K562 (cell line): ENCODE results near the gene ADTRP. TPM values are rescaled to one million over a fixed set of nuclear protein-coding genes. Genes with fewer than 3 reads are reported as not detected.

Experiments used
- CBFA2T3 ChIP-seq: fragments of 450-650 bp; IDR thresholded peaks from 2 replicates; pipeline ENCODE4 v1.6.1; 2017
- EP300 ChIP-seq: IDR thresholded peaks from 2 replicates; pipeline ENCODE4 v1.6.1; 2012; ENCODE audit warnings: low read length, improper control_type of control experiment
- HDAC8 ChIP-seq: fragments of 450-650 bp; IDR thresholded peaks from 2 replicates; pipeline ENCODE4 v1.6.1; 2016; ENCODE audit warnings: mild to moderate bottlenecking, missing genetic modification characterization, moderate library complexity, missing compliant biosample characterization
- HSF4 ChIP-seq: fragments of 250-450 bp; sonication (Bioruptor Pico); IDR thresholded peaks from 2 replicates; pipeline ENCODE4 v2.1.2; 2022; ENCODE audit warnings: mild to moderate bottlenecking, moderate library complexity, borderline replicate concordance
- MEIS2 ChIP-seq: fragments of 450-650 bp; IDR thresholded peaks from 2 replicates; pipeline ENCODE4 v1.6.1; 2014; ENCODE audit warnings: mild to moderate bottlenecking; ENCODE audit not compliant: partially characterized antibody
- MTA2 ChIP-seq: fragments of 450-650 bp; IDR thresholded peaks from 2 replicates; pipeline ENCODE4 v1.6.1; 2016; ENCODE audit warnings: low read depth
- MYC ChIP-seq, 2 experiments: fragments of 250-450 bp in 1 of 2; sonication (Bioruptor Pico) in 1 of 2; IDR thresholded peaks; 2 replicates each; pipeline versions ENCODE4 v1.5.1 to v1.6.1; 2012 to 2021; ENCODE audit warnings: low read depth in 2 of 2, borderline replicate concordance in 1 of 2, improper control_type of control experiment in 1 of 2, low read length in 1 of 2, mild to moderate bottlenecking in 1 of 2, moderate library complexity in 1 of 2
- NFRKB ChIP-seq: fragments of 450-650 bp; IDR thresholded peaks from 2 replicates; pipeline ENCODE4 v1.6.1; 2016; ENCODE audit warnings: low read depth
- PCBP2 ChIP-seq: fragments of 200-400 bp; formaldehyde crosslinking; IDR thresholded peaks from 2 replicates; pipeline ENCODE4 v1.6.1; 2018; ENCODE audit warnings: low read length, low read depth, mild to moderate bottlenecking, moderate library complexity; ENCODE audit not compliant: poor library complexity, severe bottlenecking
- PTBP1 ChIP-seq: fragments of 200-400 bp; formaldehyde crosslinking; IDR thresholded peaks from 2 replicates; pipeline ENCODE4 v1.6.1; 2017; ENCODE audit warnings: low read depth, low read length
- SMAD2 ChIP-seq: fragments of 150-350 bp; IDR thresholded peaks from 2 replicates; pipeline ENCODE4 v1.6.1; 2014; ENCODE audit warnings: low read depth, mild to moderate bottlenecking, low read length
- SOX6 ChIP-seq: fragments of 450-650 bp; IDR thresholded peaks from 2 replicates; pipeline ENCODE4 v1.6.1; 2014; ENCODE audit warnings: mild to moderate bottlenecking
- TAL1 ChIP-seq: fragments of 450-650 bp; IDR thresholded peaks from 2 replicates; pipeline ENCODE4 v1.6.1; 2016; ENCODE audit warnings: mild to moderate bottlenecking
- TARDBP ChIP-seq: fragments of 450-650 bp; IDR thresholded peaks from 2 replicates; pipeline ENCODE4 v1.6.1; 2016
- TEAD4 ChIP-seq, 2 experiments: sonication (generic) in 1 of 2; formaldehyde crosslinking in 1 of 2; IDR thresholded peaks; 2 replicates each; pipeline versions ENCODE4 v1.6.1 to v1.8.0; 2012 to 2022; ENCODE audit warnings: borderline replicate concordance in 1 of 2, inconsistent platforms in 1 of 2, low read length in 1 of 2, mild to moderate bottlenecking in 1 of 2, missing genetic modification reagents in 1 of 2
- ZBED1 ChIP-seq: IDR thresholded peaks from 2 replicates; pipeline ENCODE4 v1.6.1; 2014
- ZNF324 ChIP-seq: fragments of 250-450 bp; sonication (Bioruptor Pico); IDR thresholded peaks from 2 replicates; pipeline ENCODE4 v1.4.0; 2020; ENCODE audit warnings: mild to moderate bottlenecking
- ZNF431 ChIP-seq: sonication (generic); formaldehyde crosslinking; IDR thresholded peaks from 2 replicates; pipeline ENCODE4 v1.8.0; 2022; ENCODE audit warnings: mild to moderate bottlenecking, missing genetic modification reagents
- polyA plus RNA-seq, 8 experiments: library from polyadenylated mRNA; depleted of rRNA in 4 of 8; stranded (reverse) in 5 of 8; unstranded in 3 of 8; fragments of >200 nt; fragmentation: Nextera tagmentation in 2 of 8; fragmentation: Illumina TruSeq in 1 of 8; extraction: Ambion mirVana in 2 of 8; extraction: Trizol in 1 of 8; gene quantifications; 2 replicates each; pipeline versions ENCODE4 v1.2.1 to v1.2.3, GENCODE V29; 2011 to 2014; ENCODE audit warnings: inconsistent platforms in 1 of 8, missing spikeins in 1 of 8
- total RNA-seq, 7 experiments: library from RNA; depleted of rRNA in 6 of 7; stranded (reverse); fragments of >200 nt in 6 of 7; fragmentation: Illumina TruSeq in 2 of 7; extraction: Trizol in 2 of 7; gene quantifications; 2 replicates each; pipeline versions ENCODE4 v1.2.1 to v1.2.3, GENCODE V29; 2011 to 2021; ENCODE audit warnings: low replicate concordance in 1 of 7
- TF ChIP-seq, protein P1 (sequence below), 2 experiments: IDR thresholded peaks in 1 of 2; conservative IDR thresholded peaks in 1 of 2; 2 replicates each; pipeline ENCODE4 v1.6.1; 2016; ENCODE audit warnings: low read depth in 2 of 2, mild to moderate bottlenecking in 1 of 2, missing compliant biosample characterization in 1 of 2, missing genetic modification characterization in 1 of 2, moderate library complexity in 1 of 2
- TF ChIP-seq, protein P2 (sequence below): fragments of 250-450 bp; sonication (Bioruptor Pico); IDR thresholded peaks from 2 replicates; pipeline ENCODE4 v1.4.0; 2020; ENCODE audit warnings: mild to moderate bottlenecking, moderate library complexity
- TF ChIP-seq, protein P3 (sequence below): fragments of 250-450 bp; sonication (Bioruptor Pico); IDR thresholded peaks from 2 replicates; pipeline ENCODE4 v1.4.0; 2020
- TF ChIP-seq, protein P4 (sequence below): fragments of 450-650 bp; formaldehyde crosslinking; IDR thresholded peaks from 2 replicates; pipeline ENCODE4 v1.4.0; 2022; ENCODE audit warnings: missing genetic modification characterization

ADTRP gene
- total and polyA plus RNA-seq, 9 of the 15 experiments (the other 6 are each of a cell fraction or from before 2014, with no cell fraction given): 7.4 to 24.0 (median 13.6) TPM

DNA sequence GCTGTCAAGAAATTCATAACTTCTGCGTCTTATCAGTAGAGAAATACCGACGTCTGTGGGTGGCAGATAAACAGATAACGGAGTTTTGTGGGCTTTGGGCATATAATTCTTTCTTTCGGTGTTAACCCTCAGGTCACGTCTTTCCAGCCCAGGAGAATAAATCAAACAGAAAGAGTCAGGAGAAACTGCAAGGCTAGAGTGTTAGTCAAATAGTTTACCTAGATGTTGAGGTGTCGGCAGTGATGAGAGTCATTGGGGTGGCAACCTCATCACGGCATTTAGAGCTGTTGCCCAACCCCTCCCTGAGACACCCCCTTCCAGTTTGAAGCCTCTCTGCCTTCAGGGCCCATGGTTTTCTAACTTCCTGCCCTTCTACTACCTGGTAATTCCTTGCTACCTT is 49.5 kb downstream of the ADTRP start (continued):
- TF ChIP-seq, protein P1, sequence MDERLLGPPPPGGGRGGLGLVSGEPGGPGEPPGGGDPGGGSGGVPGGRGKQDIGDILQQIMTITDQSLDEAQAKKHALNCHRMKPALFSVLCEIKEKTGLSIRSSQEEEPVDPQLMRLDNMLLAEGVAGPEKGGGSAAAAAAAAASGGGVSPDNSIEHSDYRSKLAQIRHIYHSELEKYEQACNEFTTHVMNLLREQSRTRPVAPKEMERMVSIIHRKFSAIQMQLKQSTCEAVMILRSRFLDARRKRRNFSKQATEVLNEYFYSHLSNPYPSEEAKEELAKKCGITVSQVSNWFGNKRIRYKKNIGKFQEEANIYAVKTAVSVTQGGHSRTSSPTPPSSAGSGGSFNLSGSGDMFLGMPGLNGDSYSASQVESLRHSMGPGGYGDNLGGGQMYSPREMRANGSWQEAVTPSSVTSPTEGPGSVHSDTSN (CRISPR knock-in tag; IDR thresholded peaks at IDR 0.05; ENCODE audit: low read depth): no peak
- TF ChIP-seq, protein P1 (tag; conservative IDR thresholded peaks at IDR 0.05; ENCODE audit: low read depth): 0 out of 2 replicates have a peak, but pooled peaks have one; percentile 19
- TF ChIP-seq HDAC8 (tag) (no peak), ZBED1 (no peak), MTA2 (no peak), MEIS2 (peak; percentile 73), TARDBP (no peak), ZNF324 (CRISPR knock-in tag) (no peak), TAL1 (peak; percentile 40; the same call in 1 of the 2 replicates), SMAD2 (no peak), TEAD4 (IDR thresholded peaks at IDR 0.05; ENCODE audit: low read length) (peak; percentile 59), TEAD4 (CRISPR knock-in tag; IDR thresholded peaks at IDR 0.05; ENCODE audit: borderline replicate concordance) (no peak), SOX6 (peak; percentile 28; the same call in 1 of the 2 replicates), NFRKB (no peak), EP300 (peak; percentile 23; the same call in 1 of the 2 replicates), PCBP2 (no peak), HSF4 (CRISPR knock-in tag) (no peak), PTBP1 (no peak), ZNF431 (CRISPR knock-in tag) (no peak), CBFA2T3 (peak; percentile 39; the same call in 1 of the 2 replicates), MYC (IDR thresholded peaks at IDR 0.05; ENCODE audit: low read depth, low read length) (no peak), MYC (CRISPR knock-in tag; IDR thresholded peaks at IDR 0.05; ENCODE audit: borderline replicate concordance, low read depth) (no peak)
- TF ChIP-seq, protein P2, sequence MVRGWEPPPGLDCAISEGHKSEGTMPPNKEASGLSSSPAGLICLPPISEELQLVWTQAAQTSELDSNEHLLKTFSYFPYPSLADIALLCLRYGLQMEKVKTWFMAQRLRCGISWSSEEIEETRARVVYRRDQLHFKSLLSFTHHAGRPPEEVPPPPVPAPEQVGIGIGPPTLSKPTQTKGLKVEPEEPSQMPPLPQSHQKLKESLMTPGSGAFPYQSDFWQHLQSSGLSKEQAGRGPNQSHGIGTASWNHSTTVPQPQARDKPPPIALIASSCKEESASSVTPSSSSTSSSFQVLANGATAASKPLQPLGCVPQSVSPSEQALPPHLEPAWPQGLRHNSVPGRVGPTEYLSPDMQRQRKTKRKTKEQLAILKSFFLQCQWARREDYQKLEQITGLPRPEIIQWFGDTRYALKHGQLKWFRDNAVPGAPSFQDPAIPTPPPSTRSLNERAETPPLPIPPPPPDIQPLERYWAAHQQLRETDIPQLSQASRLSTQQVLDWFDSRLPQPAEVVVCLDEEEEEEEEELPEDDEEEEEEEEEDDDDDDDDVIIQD (CRISPR knock-in tag): no peak
- TF ChIP-seq, protein P3, sequence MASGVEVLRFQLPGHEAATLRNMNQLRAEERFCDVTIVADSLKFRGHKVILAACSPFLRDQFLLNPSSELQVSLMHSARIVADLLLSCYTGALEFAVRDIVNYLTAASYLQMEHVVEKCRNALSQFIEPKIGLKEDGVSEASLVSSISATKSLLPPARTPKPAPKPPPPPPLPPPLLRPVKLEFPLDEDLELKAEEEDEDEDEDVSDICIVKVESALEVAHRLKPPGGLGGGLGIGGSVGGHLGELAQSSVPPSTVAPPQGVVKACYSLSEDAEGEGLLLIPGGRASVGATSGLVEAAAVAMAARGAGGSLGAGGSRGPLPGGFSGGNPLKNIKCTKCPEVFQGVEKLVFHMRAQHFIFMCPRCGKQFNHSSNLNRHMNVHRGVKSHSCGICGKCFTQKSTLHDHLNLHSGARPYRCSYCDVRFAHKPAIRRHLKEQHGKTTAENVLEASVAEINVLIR (CRISPR knock-in tag): no peak
- TF ChIP-seq, protein P4, sequence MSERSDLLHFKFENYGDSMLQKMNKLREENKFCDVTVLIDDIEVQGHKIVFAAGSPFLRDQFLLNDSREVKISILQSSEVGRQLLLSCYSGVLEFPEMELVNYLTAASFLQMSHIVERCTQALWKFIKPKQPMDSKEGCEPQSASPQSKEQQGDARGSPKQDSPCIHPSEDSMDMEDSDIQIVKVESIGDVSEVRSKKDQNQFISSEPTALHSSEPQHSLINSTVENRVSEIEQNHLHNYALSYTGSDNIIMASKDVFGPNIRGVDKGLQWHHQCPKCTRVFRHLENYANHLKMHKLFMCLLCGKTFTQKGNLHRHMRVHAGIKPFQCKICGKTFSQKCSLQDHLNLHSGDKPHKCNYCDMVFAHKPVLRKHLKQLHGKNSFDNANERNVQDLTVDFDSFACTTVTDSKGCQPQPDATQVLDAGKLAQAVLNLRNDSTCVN (CRISPR knock-in tag): no peak
- TF ChIP-seq, all 486 proteins: peak for 11
